Transverse colon (tissue), 3 donors: ENCODE results near the gene SHC3.

Source experiments
- EP300 ChIP-seq: sonication (generic); formaldehyde crosslinking; IDR thresholded peaks from one replicate; pipeline ENCODE4 v1.6.1; 2017; ENCODE audit warnings: antibody characterized with exemption, low read depth
- POLR2A ChIP-seq: fragments of 450-650 bp; IDR thresholded peaks from one replicate; pipeline ENCODE4 v1.6.1; 2016; ENCODE audit warnings: antibody characterized with exemption, mild to moderate bottlenecking, moderate library complexity
- TF ChIP-seq, protein P1 (sequence below), 5 experiments: fragments of 200-600 bp in 3 of 5; fragments of 450-650 bp in 2 of 5; sonication (generic) in 3 of 5; IDR thresholded peaks; 1 replicate in 2 of 5; 2 replicates in 3 of 5; pipeline ENCODE4 v1.5.1; 2016 to 2017; ENCODE audit warnings: antibody characterized with exemption in 5 of 5, inconsistent platforms in 3 of 5, mild to moderate bottlenecking in 2 of 5, moderate library complexity in 1 of 5

DNA sequence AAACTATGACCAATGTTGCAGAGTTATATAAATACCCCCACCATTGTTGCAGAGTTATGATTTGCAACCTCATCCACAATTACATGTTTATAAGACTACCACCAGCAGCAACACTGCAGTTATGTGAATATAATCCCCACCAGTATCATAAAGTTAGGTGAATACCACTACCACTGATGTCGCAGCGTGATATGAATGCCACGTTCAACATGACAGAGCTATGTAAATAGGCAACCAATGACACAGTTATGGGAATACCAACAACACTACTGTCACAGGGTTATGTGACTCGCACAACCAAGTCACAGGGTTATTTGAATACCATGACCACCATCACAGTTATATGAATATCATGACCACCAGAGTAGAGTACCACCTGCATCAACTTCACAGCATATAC lies 63.9 kb downstream of the SHC3 start:
- no peak for TF ChIP-seq EP300
- TF ChIP-seq POLR2A: no peak
- TF ChIP-seq, protein P1, sequence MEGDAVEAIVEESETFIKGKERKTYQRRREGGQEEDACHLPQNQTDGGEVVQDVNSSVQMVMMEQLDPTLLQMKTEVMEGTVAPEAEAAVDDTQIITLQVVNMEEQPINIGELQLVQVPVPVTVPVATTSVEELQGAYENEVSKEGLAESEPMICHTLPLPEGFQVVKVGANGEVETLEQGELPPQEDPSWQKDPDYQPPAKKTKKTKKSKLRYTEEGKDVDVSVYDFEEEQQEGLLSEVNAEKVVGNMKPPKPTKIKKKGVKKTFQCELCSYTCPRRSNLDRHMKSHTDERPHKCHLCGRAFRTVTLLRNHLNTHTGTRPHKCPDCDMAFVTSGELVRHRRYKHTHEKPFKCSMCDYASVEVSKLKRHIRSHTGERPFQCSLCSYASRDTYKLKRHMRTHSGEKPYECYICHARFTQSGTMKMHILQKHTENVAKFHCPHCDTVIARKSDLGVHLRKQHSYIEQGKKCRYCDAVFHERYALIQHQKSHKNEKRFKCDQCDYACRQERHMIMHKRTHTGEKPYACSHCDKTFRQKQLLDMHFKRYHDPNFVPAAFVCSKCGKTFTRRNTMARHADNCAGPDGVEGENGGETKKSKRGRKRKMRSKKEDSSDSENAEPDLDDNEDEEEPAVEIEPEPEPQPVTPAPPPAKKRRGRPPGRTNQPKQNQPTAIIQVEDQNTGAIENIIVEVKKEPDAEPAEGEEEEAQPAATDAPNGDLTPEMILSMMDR (IDR thresholded peaks at IDR 0.05): no peak
